Liver (tissue), 3 donors: ENCODE results near the gene EYA3.

ENCODE experiments used
- ATF3 ChIP-seq: IDR thresholded peaks from 2 replicates; pipeline ENCODE4 v1.6.1; 2016; ENCODE audit warnings: antibody characterized with exemption
- GABPA ChIP-seq, 2 donors: IDR thresholded peaks in 1 of 2; conservative IDR thresholded peaks in 1 of 2; 2 replicates each; pipeline ENCODE4 v1.6.1; 2016; ENCODE audit warnings: antibody characterized with exemption in 2 of 2, mild to moderate bottlenecking in 1 of 2, moderate library complexity in 1 of 2
- HNF4A ChIP-seq, 2 donors: conservative IDR thresholded peaks; 2 replicates each; pipeline ENCODE4 v1.6.1; 2016; ENCODE audit warnings: antibody characterized with exemption in 2 of 2, mild to moderate bottlenecking in 2 of 2
- JUND ChIP-seq, 2 donors: IDR thresholded peaks; 2 replicates each; pipeline ENCODE4 v1.6.1; 2016; ENCODE audit warnings: antibody characterized with exemption in 2 of 2
- RAD21 ChIP-seq, 2 donors: IDR thresholded peaks; 2 replicates each; pipeline ENCODE4 v1.6.1; 2016; ENCODE audit warnings: antibody characterized with exemption in 2 of 2, mild to moderate bottlenecking in 2 of 2
- REST ChIP-seq: IDR thresholded peaks from 2 replicates; pipeline ENCODE4 v1.6.1; 2016; ENCODE audit warnings: antibody characterized with exemption, mild to moderate bottlenecking
- RXRA ChIP-seq, 2 donors: IDR thresholded peaks; 2 replicates each; pipeline ENCODE4 v1.6.1; 2017 to 2018; ENCODE audit warnings: antibody characterized with exemption in 2 of 2, mild to moderate bottlenecking in 1 of 2
- SP1 ChIP-seq: IDR thresholded peaks from 2 replicates; pipeline ENCODE4 v1.6.1; 2018; ENCODE audit warnings: antibody characterized with exemption, mild to moderate bottlenecking
- TAF1 ChIP-seq: conservative IDR thresholded peaks from 2 replicates; pipeline ENCODE4 v1.6.1; 2016; ENCODE audit warnings: antibody characterized with exemption, mild to moderate bottlenecking
- ZBTB33 ChIP-seq: IDR thresholded peaks from 2 replicates; pipeline ENCODE4 v1.6.1; 2016; ENCODE audit warnings: antibody characterized with exemption
- TF ChIP-seq, protein P1 (sequence below): fragments of 150-350 bp; IDR thresholded peaks from 2 replicates; pipeline ENCODE4 v1.5.1; 2017; ENCODE audit warnings: improper control_type of control experiment, low read depth, low read length; ENCODE audit not compliant: missing input control
- TF ChIP-seq, protein P2 (sequence below): IDR thresholded peaks from 2 replicates; pipeline ENCODE4 v1.6.1; 2016; ENCODE audit warnings: antibody characterized with exemption
- donor health status: healthy.
- donor health status: healthy.

DNA sequence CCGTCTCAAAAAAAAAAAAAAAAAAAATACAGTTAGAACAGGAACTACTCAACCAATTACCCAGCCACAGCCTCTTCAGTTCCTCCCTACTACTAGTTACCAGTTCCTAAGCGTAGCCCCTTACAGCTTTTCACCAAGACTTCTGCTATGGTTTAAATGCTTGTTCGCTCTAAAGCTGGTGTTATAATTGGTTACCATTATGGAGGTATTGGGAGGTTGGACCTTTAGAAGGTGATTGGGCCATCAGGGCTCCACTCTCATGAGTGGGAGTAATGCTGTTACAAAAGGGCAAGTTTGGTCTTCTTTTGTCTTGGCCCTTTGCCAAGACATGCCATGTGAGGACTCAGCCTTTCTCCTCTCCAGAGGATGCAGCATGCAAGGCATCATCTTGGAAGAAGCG is 156.7 kb downstream of the EYA3 start:
- TF ChIP-seq, protein P1, sequence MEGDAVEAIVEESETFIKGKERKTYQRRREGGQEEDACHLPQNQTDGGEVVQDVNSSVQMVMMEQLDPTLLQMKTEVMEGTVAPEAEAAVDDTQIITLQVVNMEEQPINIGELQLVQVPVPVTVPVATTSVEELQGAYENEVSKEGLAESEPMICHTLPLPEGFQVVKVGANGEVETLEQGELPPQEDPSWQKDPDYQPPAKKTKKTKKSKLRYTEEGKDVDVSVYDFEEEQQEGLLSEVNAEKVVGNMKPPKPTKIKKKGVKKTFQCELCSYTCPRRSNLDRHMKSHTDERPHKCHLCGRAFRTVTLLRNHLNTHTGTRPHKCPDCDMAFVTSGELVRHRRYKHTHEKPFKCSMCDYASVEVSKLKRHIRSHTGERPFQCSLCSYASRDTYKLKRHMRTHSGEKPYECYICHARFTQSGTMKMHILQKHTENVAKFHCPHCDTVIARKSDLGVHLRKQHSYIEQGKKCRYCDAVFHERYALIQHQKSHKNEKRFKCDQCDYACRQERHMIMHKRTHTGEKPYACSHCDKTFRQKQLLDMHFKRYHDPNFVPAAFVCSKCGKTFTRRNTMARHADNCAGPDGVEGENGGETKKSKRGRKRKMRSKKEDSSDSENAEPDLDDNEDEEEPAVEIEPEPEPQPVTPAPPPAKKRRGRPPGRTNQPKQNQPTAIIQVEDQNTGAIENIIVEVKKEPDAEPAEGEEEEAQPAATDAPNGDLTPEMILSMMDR: no peak
- TF ChIP-seq ZBTB33 (no peak), JUND (IDR thresholded peaks at IDR 0.05) (no peak), RXRA (IDR thresholded peaks at IDR 0.05) (no peak), GABPA (IDR thresholded peaks at IDR 0.05 in 1 of 2, conservative IDR thresholded peaks at IDR 0.05 in 1 of 2) (no peak), REST (no peak), ATF3 (no peak), HNF4A (conservative IDR thresholded peaks at IDR 0.05) (no peak), SP1 (no peak), TAF1 (no peak), RAD21 (IDR thresholded peaks at IDR 0.05) (no peak)
- TF ChIP-seq, protein P2, sequence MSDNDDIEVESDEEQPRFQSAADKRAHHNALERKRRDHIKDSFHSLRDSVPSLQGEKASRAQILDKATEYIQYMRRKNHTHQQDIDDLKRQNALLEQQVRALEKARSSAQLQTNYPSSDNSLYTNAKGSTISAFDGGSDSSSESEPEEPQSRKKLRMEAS: no peak
